ENCODE data around the gene CCSER1. TPM values are rescaled to one million over a fixed set of nuclear protein-coding genes. Genes with fewer than 3 reads are reported as not detected.

Gene CCSER1
- total and polyA plus RNA-seq, 2 of the 8 experiments (the other 6 are each of a cell fraction or from before 2014, with no cell fraction given): 0.26 to 0.84 TPM

DNA sequence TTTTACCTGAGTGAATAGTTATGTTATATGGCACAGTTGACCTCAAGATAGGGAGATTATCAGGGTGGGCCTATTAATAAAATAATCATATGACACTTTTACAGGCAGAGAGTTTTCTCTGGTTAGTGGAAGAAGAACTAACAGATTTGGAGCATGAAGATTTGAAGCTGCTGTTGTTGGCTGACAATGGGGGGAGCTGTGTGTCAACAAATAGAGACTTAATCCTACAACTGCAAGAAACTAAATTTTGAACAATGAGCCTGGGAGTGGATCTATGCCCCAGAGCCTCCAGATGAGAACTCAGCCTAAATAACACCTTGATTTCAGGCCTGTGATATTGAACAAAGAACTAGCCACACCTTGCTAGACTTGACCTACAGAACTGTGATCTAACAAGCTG, 7.2 kb upstream of the CCSER1 start:
- no peaks in the 10 kb centered on the region for H3K23me2 ChIP-seq (ENCODE audit: low read depth, low read length)
- CTCF ChIA-PET (ENCODE audit: partially characterized antibody): interaction anchor here (0.5 to 3.0 kb wide), 13 partner anchors 9 to 533 kb away, joined by 3 to 14 read pairs (median 3); no protein-coding TSS in a partner anchor
- no peaks in the 10 kb centered on the region for H3K36me3 ChIP-seq (ENCODE audit: control insufficient read depth in 2 of 4, insufficient read depth in 4 of 4, low read length in 3 of 4)
- no peaks in the 10 kb centered on the region for H3K79me1 ChIP-seq (ENCODE audit: low read depth, low read length)
- H2BK120ac ChIP-seq (replicated peaks; ENCODE audit: low read depth, low read length): no peak overlapping the region
- no peak overlapping the region for H2BK5ac ChIP-seq (ENCODE audit: low read depth, low read length)
- no peak overlapping the region for H2AK5ac ChIP-seq (ENCODE audit: low read depth, low read length)
- no peak overlapping the region for H4K91ac ChIP-seq (replicated peaks; ENCODE audit: insufficient read length, low read length)
- DNase-seq (ENCODE audit: low read depth in 1 of 2, low spot score in 2 of 2) (no peak), FAIRE-seq (no peak)
- H3K79me2 ChIP-seq (ENCODE audit: control insufficient read depth in 1 of 2, insufficient read depth in 2 of 2, low read length in 2 of 2): no peaks in the 10 kb centered on the region
- H3K4me3 ChIP-seq (ENCODE audit: extremely low read depth in 1 of 4, insufficient read depth in 2 of 4, low read depth in 3 of 4, low read length in 4 of 4): no peak overlapping the region
- no peak overlapping the region for H2BK20ac ChIP-seq (ENCODE audit: low read length)
- H3K14ac ChIP-seq (ENCODE audit: insufficient read length): no peak overlapping the region
- peak; percentile 79 to 84 for TF ChIP-seq RAD21 (IDR thresholded peaks at IDR 0.05 in 1 of 2, conservative IDR thresholded peaks at IDR 0.05 in 1 of 2; ENCODE audit: low read depth in 2 of 2, low read length in 2 of 2)
- TF ChIP-seq, protein P1, sequence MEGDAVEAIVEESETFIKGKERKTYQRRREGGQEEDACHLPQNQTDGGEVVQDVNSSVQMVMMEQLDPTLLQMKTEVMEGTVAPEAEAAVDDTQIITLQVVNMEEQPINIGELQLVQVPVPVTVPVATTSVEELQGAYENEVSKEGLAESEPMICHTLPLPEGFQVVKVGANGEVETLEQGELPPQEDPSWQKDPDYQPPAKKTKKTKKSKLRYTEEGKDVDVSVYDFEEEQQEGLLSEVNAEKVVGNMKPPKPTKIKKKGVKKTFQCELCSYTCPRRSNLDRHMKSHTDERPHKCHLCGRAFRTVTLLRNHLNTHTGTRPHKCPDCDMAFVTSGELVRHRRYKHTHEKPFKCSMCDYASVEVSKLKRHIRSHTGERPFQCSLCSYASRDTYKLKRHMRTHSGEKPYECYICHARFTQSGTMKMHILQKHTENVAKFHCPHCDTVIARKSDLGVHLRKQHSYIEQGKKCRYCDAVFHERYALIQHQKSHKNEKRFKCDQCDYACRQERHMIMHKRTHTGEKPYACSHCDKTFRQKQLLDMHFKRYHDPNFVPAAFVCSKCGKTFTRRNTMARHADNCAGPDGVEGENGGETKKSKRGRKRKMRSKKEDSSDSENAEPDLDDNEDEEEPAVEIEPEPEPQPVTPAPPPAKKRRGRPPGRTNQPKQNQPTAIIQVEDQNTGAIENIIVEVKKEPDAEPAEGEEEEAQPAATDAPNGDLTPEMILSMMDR (IDR thresholded peaks at IDR 0.05; ENCODE audit: control extremely low read depth in 1 of 3, insufficient read depth in 1 of 3, low read depth in 1 of 3, low read length in 3 of 3): peak in 2 of 3 experiments; percentile 50 to 56; a peak in 3 of 4 replicates
- TF ChIP-seq ZNF274 (IDR thresholded peaks at IDR 0.05; ENCODE audit: borderline replicate concordance, extremely low read depth, low read length): no peak
- H3K9ac ChIP-seq (replicated peaks in 1 of 4; ENCODE audit: extremely low read depth in 1 of 4, low read depth in 3 of 4, low read length in 3 of 4): no peak overlapping the region
- peak overlapping the region; percentile 88 for H2AFZ ChIP-seq (ENCODE audit: low read length)
- H4K5ac ChIP-seq (ENCODE audit: insufficient read length, low read depth, low read length): no peak overlapping the region
- POLR2A ChIA-PET (ENCODE audit: partially characterized antibody): interaction anchor here (1.6 kb wide), 1 partner anchor 9 kb away, joined by 4 read pairs; no protein-coding TSS in a partner anchor
- H3K23ac ChIP-seq (ENCODE audit: insufficient read length): no peak overlapping the region
- no peak overlapping the region for H3K4me2 ChIP-seq (ENCODE audit: insufficient read depth in 1 of 2, low read depth in 2 of 2, low read length in 2 of 2)
- no peak overlapping the region for H3K18ac ChIP-seq (ENCODE audit: extremely low read depth, low read length)
- no peak overlapping the region for H2BK15ac ChIP-seq (ENCODE audit: low read length)
- no peaks in the 10 kb centered on the region for H4K20me1 ChIP-seq (replicated peaks in 1 of 2; ENCODE audit: control insufficient read depth in 1 of 2, insufficient read depth in 2 of 2, low read length in 2 of 2)
- H3K4me1 ChIP-seq (replicated peaks in 1 of 4; ENCODE audit: control insufficient read depth in 3 of 4, insufficient read depth in 4 of 4, low read length in 3 of 4): peaks cover 0 to 6% (median 3%) of the 10 kb centered on the region in 4 experiments; a peak in 3 of 7 replicates
- H3K4ac ChIP-seq (replicated peaks; ENCODE audit: insufficient read length, low read depth, low read length): no peak overlapping the region
- H4K8ac ChIP-seq (ENCODE audit: extremely low read depth, insufficient read depth, low read length): no peak overlapping the region
- no peaks in the 10 kb centered on the region for H3K27me3 ChIP-seq (replicated peaks in 1 of 4; ENCODE audit: control insufficient read depth in 3 of 4, extremely low read depth in 1 of 4, insufficient read depth in 3 of 4, low read length in 3 of 4)
- H3K56ac ChIP-seq (replicated peaks; ENCODE audit: insufficient read length, low read depth, low read length): no peak overlapping the region
- no peaks in the 10 kb centered on the region for H3K9me3 ChIP-seq (ENCODE audit: insufficient read depth in 2 of 2, low read depth in 1 of 2, low read length in 1 of 2)
- H2BK12ac ChIP-seq (ENCODE audit: low read depth, low read length): no peak overlapping the region
- no peak overlapping the region for H3K27ac ChIP-seq (ENCODE audit: low read depth, low read length)
